Transverse colon (tissue), 4 donors: ENCODE data around the gene ZNF784. TPM values are rescaled to one million over a fixed set of nuclear protein-coding genes. Genes with fewer than 3 reads are reported as not detected.

Source experiments
- DNase-seq: peaks from one replicate; pipeline ENCODE4 v3.0.0-alpha.2; 2019
- H3K27ac ChIP-seq, 4 donors: fragments of 200-600 bp; sonication (generic); 2 replicates each; pipeline ENCODE4 v1.5.1; 2016 to 2018; ENCODE audit warnings: inconsistent platforms in 4 of 4
- H3K27me3 ChIP-seq: fragments of 200-600 bp; sonication (generic); 2 replicates; pipeline ENCODE4 v1.5.1; 2017; ENCODE audit warnings: inconsistent platforms
- H3K36me3 ChIP-seq, 4 donors: fragments of 200-600 bp; sonication (generic); 2 replicates each; pipeline ENCODE4 v1.5.1; 2017 to 2019; ENCODE audit warnings: inconsistent platforms in 4 of 4
- H3K4me1 ChIP-seq, 4 donors: fragments of 200-600 bp; sonication (generic); 2 replicates each; pipeline ENCODE4 v1.5.1; 2017 to 2020; ENCODE audit warnings: inconsistent platforms in 4 of 4
- H3K4me3 ChIP-seq, 4 donors: fragments of 200-600 bp; sonication (generic); 1 replicate in 1 of 4; 2 replicates in 3 of 4; pipeline versions ENCODE4 v1.5.1 to v1.6.1; 2017 to 2019; ENCODE audit warnings: inconsistent platforms in 4 of 4
- H3K9me3 ChIP-seq, 2 donors: fragments of 200-600 bp; sonication (generic); 2 replicates each; pipeline ENCODE4 v1.5.1; 2017 to 2019; ENCODE audit warnings: inconsistent platforms in 2 of 2
- EP300 ChIP-seq: sonication (generic); formaldehyde crosslinking; IDR thresholded peaks from one replicate; pipeline ENCODE4 v1.6.1; 2017; ENCODE audit warnings: antibody characterized with exemption, low read depth
- POLR2A ChIP-seq: fragments of 450-650 bp; IDR thresholded peaks from one replicate; pipeline ENCODE4 v1.6.1; 2016; ENCODE audit warnings: antibody characterized with exemption, mild to moderate bottlenecking, moderate library complexity
- POLR2AphosphoS5 ChIP-seq, 3 donors: sonication (generic); formaldehyde crosslinking; IDR thresholded peaks; one replicate each; pipeline ENCODE4 v1.6.1; 2016; ENCODE audit warnings: antibody characterized with exemption in 3 of 3
- WGBS, 2 donors: methylation state at CpG; one replicate each; pipeline ENCODE4 v1.1.5; 2018; ENCODE audit warnings: low coverage in 1 of 2; 5-methylcytosine and 5-hydroxymethylcytosine counted together
- in situ Hi-C, 4 donors: fragments of 200-750 bp; cut with MboI; loops; one replicate each; pipeline versions ENCODE4 v1.15.0 to v1.15.1; 2017; ENCODE audit warnings: low sequenced_read_pairs in 3 of 4, low pct_ligation_motif_present in 1 of 4, low pct_unique_long_range_greater_than_20kb in 1 of 4
- intact Hi-C: fragments of 100-400 bp; cut with DNase I; formaldehyde crosslinking; loops from one replicate; pipeline ENCODE4 v1.15.1; 2023; ENCODE audit warnings: low total_unique reads
- total RNA-seq, 4 donors: library from RNA; depleted of rRNA; stranded (reverse); fragments of >200 nt; gene quantifications; one replicate each; pipeline ENCODE4 v1.1.0, GENCODE V29; 2016
- TF ChIP-seq, protein P1 (sequence below), 5 experiments: fragments of 200-600 bp in 3 of 5; fragments of 450-650 bp in 2 of 5; sonication (generic) in 3 of 5; IDR thresholded peaks; 1 replicate in 2 of 5; 2 replicates in 3 of 5; pipeline ENCODE4 v1.5.1; 2016 to 2017; ENCODE audit warnings: antibody characterized with exemption in 5 of 5, inconsistent platforms in 3 of 5, mild to moderate bottlenecking in 2 of 5, moderate library complexity in 1 of 5

ZNF784 gene
- total RNA-seq, 4 donors from 2014 or later, result 11.1 to 27.7 (median 14.5) TPM

DNA sequence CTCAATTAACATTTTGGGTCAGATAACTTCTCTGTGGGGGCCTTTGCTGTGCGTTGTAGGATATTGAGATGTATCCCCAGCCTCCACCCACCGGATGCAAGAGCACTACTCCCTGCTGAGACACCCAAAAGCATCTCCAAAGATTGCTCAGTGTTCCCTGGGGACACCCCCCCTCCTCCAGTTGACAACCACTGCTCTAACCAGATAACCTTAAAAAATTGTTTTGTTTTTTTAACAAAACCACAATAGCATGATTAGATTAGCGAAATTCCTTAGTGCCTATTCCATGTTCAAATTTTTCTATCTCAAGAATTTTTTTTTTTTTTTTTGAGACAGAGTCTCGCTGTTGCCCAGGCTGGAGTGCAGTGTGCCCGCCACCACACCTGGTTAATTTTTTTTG, 48.1 kb upstream of the ZNF784 start:
- DNase-seq, result no peak
- TF ChIP-seq EP300 (no peak), POLR2AphosphoS5 (IDR thresholded peaks at IDR 0.05) (no peak), POLR2A (no peak)
- TF ChIP-seq, protein P1, sequence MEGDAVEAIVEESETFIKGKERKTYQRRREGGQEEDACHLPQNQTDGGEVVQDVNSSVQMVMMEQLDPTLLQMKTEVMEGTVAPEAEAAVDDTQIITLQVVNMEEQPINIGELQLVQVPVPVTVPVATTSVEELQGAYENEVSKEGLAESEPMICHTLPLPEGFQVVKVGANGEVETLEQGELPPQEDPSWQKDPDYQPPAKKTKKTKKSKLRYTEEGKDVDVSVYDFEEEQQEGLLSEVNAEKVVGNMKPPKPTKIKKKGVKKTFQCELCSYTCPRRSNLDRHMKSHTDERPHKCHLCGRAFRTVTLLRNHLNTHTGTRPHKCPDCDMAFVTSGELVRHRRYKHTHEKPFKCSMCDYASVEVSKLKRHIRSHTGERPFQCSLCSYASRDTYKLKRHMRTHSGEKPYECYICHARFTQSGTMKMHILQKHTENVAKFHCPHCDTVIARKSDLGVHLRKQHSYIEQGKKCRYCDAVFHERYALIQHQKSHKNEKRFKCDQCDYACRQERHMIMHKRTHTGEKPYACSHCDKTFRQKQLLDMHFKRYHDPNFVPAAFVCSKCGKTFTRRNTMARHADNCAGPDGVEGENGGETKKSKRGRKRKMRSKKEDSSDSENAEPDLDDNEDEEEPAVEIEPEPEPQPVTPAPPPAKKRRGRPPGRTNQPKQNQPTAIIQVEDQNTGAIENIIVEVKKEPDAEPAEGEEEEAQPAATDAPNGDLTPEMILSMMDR (IDR thresholded peaks at IDR 0.05), result no peak
- H3K27me3 ChIP-seq, result no peaks in the 10 kb centered on the region
- H3K9me3 ChIP-seq, result no peaks in the 10 kb centered on the region
- peaks cover 0 to 26% (median 13%) of the 10 kb centered on the region in 4 donors for H3K36me3 ChIP-seq
- H3K27ac ChIP-seq, result no peak overlapping the region
- intact Hi-C loops (no loop called here), in situ Hi-C loops (no loop called here)
- no peak overlapping the region for H3K4me3 ChIP-seq
- H3K4me1 ChIP-seq, result peaks cover 20 to 31% (median 24%) of the 10 kb centered on the region in 4 donors
- WGBS, 2 donors, result 84 to 88% methylated on average over 5 of the region's 5 CpGs

DNA sequence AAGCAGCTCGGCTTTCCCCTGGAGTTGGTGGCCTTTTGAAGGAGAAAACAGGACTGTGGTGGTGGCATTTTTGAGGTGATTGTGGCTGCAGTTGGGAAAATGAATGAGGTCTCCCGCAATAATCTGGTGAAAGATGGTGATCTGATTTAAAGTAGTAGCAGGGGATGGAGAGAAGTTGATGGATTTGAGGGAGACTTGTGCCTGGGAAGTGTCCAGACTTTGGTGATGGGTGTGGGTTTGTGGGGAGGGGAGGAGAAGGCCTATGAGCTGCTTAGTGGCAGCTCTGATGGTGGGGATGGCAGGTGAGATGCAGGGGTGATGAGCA, 46.6 kb upstream of the ZNF784 start:
- Histone ChIP-seq H3K4me1 (peaks cover 6 to 18% (median 13%) of the 10 kb centered on the region in 4 donors), H3K9me3 (no peaks in the 10 kb centered on the region), H3K36me3 (peaks cover 0 to 36% (median 15%) of the 10 kb centered on the region in 4 donors), H3K27ac (no peak overlapping the region), H3K27me3 (no peaks in the 10 kb centered on the region), H3K4me3 (no peak overlapping the region)
- intact Hi-C loops, result no loop called here
- TF ChIP-seq EP300 (no peak), POLR2A (no peak), POLR2AphosphoS5 (IDR thresholded peaks at IDR 0.05) (no peak)
- TF ChIP-seq, protein P1 (IDR thresholded peaks at IDR 0.05), result no peak
- DNase-seq, result no peak
- in situ Hi-C loops, result no loop called here
- WGBS, 2 donors, result 62% methylated on average over 2 of the region's 2 CpGs; no CpG with 5 or more reads in 1 of the 2 donors

DNA sequence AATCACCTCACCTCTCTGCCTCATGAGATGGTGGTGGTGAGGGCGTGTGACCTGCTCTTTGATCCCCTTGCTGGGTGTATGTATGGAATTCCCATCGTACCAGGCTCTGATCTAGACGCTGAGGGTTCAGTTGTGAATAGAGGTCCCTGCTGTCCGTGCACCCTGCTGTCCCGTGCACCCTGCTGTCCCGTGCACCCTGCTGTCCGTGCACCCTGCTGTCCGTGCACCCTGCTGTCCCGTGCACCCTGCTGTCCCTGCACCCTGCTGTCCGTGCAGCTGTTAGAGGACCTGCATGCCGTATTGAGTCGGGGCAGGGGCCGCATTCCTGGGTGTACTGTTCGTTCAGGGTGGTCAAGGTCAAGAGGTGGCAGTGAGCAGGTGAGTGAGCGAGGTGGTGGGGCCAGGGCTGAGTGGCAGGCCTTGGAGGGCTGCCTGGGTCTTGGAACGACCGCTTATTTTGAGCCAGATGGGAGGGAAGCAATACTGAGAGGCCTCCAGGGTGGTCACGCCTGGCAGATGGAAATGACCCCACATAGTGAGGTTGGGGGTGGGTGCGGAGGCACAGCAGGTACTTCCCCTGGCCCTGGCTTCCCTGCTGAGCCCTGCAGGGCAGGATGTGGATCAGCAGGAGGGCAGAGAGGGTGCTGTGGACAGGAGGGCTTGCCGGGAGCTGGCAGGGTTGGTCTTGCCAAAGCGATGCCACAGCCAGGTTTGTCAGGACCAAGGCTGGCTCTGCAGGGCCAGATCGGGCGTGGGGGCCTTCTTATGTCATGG, 46.1 kb upstream of the ZNF784 start:
- Histone ChIP-seq H3K4me1 (peaks cover 5 to 14% (median 8%) of the 10 kb centered on the region in 4 donors), H3K4me3 (no peak overlapping the region), H3K9me3 (no peaks in the 10 kb centered on the region), H3K27ac (no peak overlapping the region), H3K27me3 (no peaks in the 10 kb centered on the region), H3K36me3 (peaks cover 0 to 36% (median 17%) of the 10 kb centered on the region in 4 donors)
- in situ Hi-C loops (no loop called here), intact Hi-C loops (no loop called here)
- no peak for DNase-seq
- TF ChIP-seq POLR2A (no peak), POLR2AphosphoS5 (IDR thresholded peaks at IDR 0.05) (no peak), EP300 (no peak)
- TF ChIP-seq, protein P1 (IDR thresholded peaks at IDR 0.05), result no peak
- 82 to 87% methylated on average over 7 to 23 of the region's 23 CpGs for WGBS, 2 donors

DNA sequence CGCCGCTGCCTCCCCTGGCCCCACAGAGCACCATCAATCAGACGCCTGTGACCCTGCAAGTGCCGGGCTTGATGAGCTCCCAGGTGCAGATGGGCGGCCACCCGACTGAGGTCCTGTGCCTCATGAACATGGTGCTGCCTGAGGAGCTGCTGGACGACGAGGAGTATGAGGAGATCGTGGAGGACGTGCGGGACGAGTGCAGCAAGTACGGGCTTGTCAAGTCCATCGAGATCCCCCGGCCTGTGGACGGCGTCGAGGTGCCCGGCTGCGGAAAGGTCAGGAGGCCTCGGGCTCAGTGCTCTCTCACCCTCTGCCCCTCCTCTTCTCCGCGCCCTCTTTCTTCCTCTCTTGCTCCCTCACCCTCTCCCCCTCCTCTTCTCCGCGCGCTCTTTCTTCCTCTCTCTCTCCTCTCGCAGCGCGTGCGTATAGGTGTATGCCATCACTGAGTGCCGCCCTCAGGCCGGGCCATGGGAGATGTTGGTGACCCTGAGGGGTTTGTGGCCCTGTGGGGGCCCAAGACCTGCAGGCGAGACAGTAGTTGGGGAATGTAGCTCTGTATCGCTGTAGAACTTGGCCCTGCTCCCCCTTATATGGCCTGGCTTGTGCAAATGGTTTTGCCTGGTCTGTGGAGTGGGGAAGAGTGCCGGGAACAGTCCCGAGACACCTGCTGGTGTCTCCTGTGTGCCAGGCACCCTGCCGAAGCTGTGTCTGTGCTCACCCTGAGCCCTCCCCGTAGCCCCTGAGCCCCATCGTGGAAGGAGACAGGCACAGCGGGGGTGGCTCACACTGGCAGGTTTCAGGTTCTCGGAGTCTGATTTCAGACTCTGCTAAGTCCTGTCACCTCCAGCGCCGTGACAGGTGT, 45.3 kb upstream of the ZNF784 start:
- TF ChIP-seq POLR2A, result no peak
- TF ChIP-seq, protein P1 (IDR thresholded peaks at IDR 0.05), result no peak
- TF ChIP-seq EP300, result no peak
- DNase-seq, result no peak
- no peaks in the 10 kb centered on the region for H3K27me3 ChIP-seq
- WGBS, 2 donors, result 85 to 91% methylated on average over 5 to 43 of the region's 43 CpGs
- in situ Hi-C loops, result no loop called here
- intact Hi-C loops, result no loop called here
- H3K27ac ChIP-seq, result no peak overlapping the region
- peaks cover 4 to 13% (median 7%) of the 10 kb centered on the region in 4 donors for H3K4me1 ChIP-seq
- H3K4me3 ChIP-seq, result no peak overlapping the region
- peaks cover 0 to 38% (median 18%) of the 10 kb centered on the region in 4 donors for H3K36me3 ChIP-seq
- no peaks in the 10 kb centered on the region for H3K9me3 ChIP-seq
